WTC11 (cell line): ENCODE data around the gene NKX3-2. TPM values are rescaled to one million over a fixed set of nuclear protein-coding genes. Genes with fewer than 3 reads are reported as not detected.

Experiments used
- ATAC-seq: fragments of 200-7000 bp; cut with Tn5 transposase; 2 replicates; pipeline ENCODE4 v1.10.0; 2021; ENCODE audit warnings: mild to moderate bottlenecking, moderate library complexity
- CTCF ChIA-PET: fragments of 300-600 bp; sonication (Branson Sonifier 250); formaldehyde crosslinking; loops from one replicate; lab custom pipeline; 2021; ENCODE audit warnings: antibody characterized with exemption; lab: Charles Lee
- POLR2A ChIA-PET: fragments of 350-600 bp; sonication (Branson Sonifier 250); formaldehyde crosslinking; loops from one replicate; lab custom pipeline; 2021; ENCODE audit warnings: antibody characterized with exemption; lab: Charles Lee
- DNase-seq: peaks from one replicate; pipeline ENCODE4 v3.0.0; 2021; ENCODE audit warnings: low spot score
- H3K27ac Mint-ChIP-seq: 2 replicates; pipeline ENCODE4 v1.8.0; 2021; ENCODE audit warnings: mixed read lengths
- H3K27me3 Mint-ChIP-seq: 2 replicates; pipeline ENCODE4 v1.8.0; 2021; ENCODE audit warnings: low read depth, mild to moderate bottlenecking, moderate library complexity, mixed read lengths
- H3K36me3 Mint-ChIP-seq: 2 replicates; pipeline ENCODE4 v1.8.0; 2021; ENCODE audit warnings: mixed read lengths
- H3K4me1 Mint-ChIP-seq: 2 replicates; pipeline ENCODE4 v1.8.0; 2022; ENCODE audit warnings: mixed read lengths
- H3K4me3 Mint-ChIP-seq: 2 replicates; pipeline ENCODE4 v1.8.0; 2021; ENCODE audit warnings: mild to moderate bottlenecking, moderate library complexity, mixed read lengths
- H3K9me3 Mint-ChIP-seq: 2 replicates; pipeline ENCODE4 v1.8.0; 2021; ENCODE audit warnings: mixed read lengths
- AFF4 ChIP-seq: sonication (generic); formaldehyde crosslinking; IDR thresholded peaks from 2 replicates; pipeline ENCODE4 v1.8.1; 2023; ENCODE audit warnings: mild to moderate bottlenecking, missing genetic modification reagents, borderline replicate concordance
- ESRRA ChIP-seq: sonication (generic); formaldehyde crosslinking; IDR thresholded peaks from 2 replicates; pipeline ENCODE4 v1.8.1; 2022; ENCODE audit warnings: mild to moderate bottlenecking, missing genetic modification reagents, borderline replicate concordance
- FOXK1 ChIP-seq: sonication (generic); formaldehyde crosslinking; IDR thresholded peaks from 2 replicates; pipeline ENCODE4 v1.8.0; 2022; ENCODE audit warnings: mild to moderate bottlenecking, moderate library complexity, missing genetic modification reagents
- FOXP4 ChIP-seq: sonication (generic); formaldehyde crosslinking; IDR thresholded peaks from 2 replicates; pipeline ENCODE4 v1.8.0; 2022; ENCODE audit warnings: mild to moderate bottlenecking, missing genetic modification reagents
- IRF2 ChIP-seq: sonication (generic); formaldehyde crosslinking; IDR thresholded peaks from 2 replicates; pipeline ENCODE4 v1.8.0; 2022; ENCODE audit warnings: low read depth, missing genetic modification reagents, borderline replicate concordance
- JUN ChIP-seq: sonication (generic); formaldehyde crosslinking; IDR thresholded peaks from 2 replicates; pipeline ENCODE4 v1.8.0; 2023; ENCODE audit warnings: mild to moderate bottlenecking, missing genetic modification reagents
- MAX ChIP-seq: sonication (generic); formaldehyde crosslinking; IDR thresholded peaks from 2 replicates; pipeline ENCODE4 v1.8.0; 2022; ENCODE audit warnings: mild to moderate bottlenecking, missing genetic modification reagents
- OVOL2 ChIP-seq: fragments of 250-450 bp; sonication (Bioruptor Pico); IDR thresholded peaks from 2 replicates; pipeline ENCODE4 v1.9.0; 2021; ENCODE audit warnings: mild to moderate bottlenecking, borderline replicate concordance
- STAT6 ChIP-seq: sonication (generic); formaldehyde crosslinking; conservative IDR thresholded peaks from 2 replicates; pipeline ENCODE4 v1.8.1; 2023; ENCODE audit warnings: mild to moderate bottlenecking, low read depth, missing genetic modification reagents, moderate library complexity
- USF2 ChIP-seq: sonication (generic); formaldehyde crosslinking; IDR thresholded peaks from 2 replicates; pipeline ENCODE4 v1.8.1; 2023; ENCODE audit warnings: mild to moderate bottlenecking, missing genetic modification reagents, moderate library complexity
- total RNA-seq: library from RNA; stranded (reverse); gene quantifications from 3 replicates; pipeline ENCODE4 v1.2.3, GENCODE V29; 2021

The NKX3-2 gene
- total RNA-seq, 1 experiment from 2014 or later, result 0.07 TPM

GRCh38 chr4:13545394-13545808 lies 1.1 kb upstream of the NKX3-2 start:
- peaks cover 48% of the 10 kb centered on the region for H3K4me1 Mint-ChIP-seq
- CTCF ChIA-PET, result no interaction called here
- no peak for ATAC-seq
- POLR2A ChIA-PET, result no interaction called here
- no peak for DNase-seq
- peak overlapping the region; percentile 83 for H3K4me3 Mint-ChIP-seq
- no peaks in the 10 kb centered on the region for H3K9me3 Mint-ChIP-seq
- peaks cover 97% of the 10 kb centered on the region for H3K27me3 Mint-ChIP-seq
- TF ChIP-seq JUN (CRISPR knock-in tag) (no peak), OVOL2 (CRISPR knock-in tag) (no peak), FOXK1 (CRISPR knock-in tag) (no peak), MAX (CRISPR knock-in tag) (no peak), ESRRA (CRISPR knock-in tag) (no peak)
- no peak overlapping the region for H3K27ac Mint-ChIP-seq
- H3K36me3 Mint-ChIP-seq, result 0 out of 2 replicates have a peak, but pooled peaks cover 3% of the 10 kb centered on the region

GRCh38 chr4:13544606-13545393 lies 492 bp upstream of the NKX3-2 start:
- ChIA-PET POLR2A (interaction anchor here (1.5 kb wide), 2 partner anchors 23 to 61 kb away, joined by 4 to 5 read pairs; no protein-coding TSS in a partner anchor), CTCF (interaction anchor here (0.9 to 5.7 kb wide), 4 partner anchors 11 to 692 kb away, joined by 3 to 69 read pairs (median 6); no protein-coding TSS in a partner anchor)
- H3K4me1 Mint-ChIP-seq, result peaks cover 52% of the 10 kb centered on the region
- H3K27ac Mint-ChIP-seq, result no peak overlapping the region
- peak overlapping the region; percentile 83 for H3K4me3 Mint-ChIP-seq
- TF ChIP-seq IRF2 (no peak), STAT6 (CRISPR knock-in tag) (no peak), FOXP4 (CRISPR knock-in tag) (no peak), USF2 (CRISPR knock-in tag) (peak; percentile 26; the same call in 1 of the 2 replicates), AFF4 (CRISPR knock-in tag) (no peak), MAX (CRISPR knock-in tag) (peak; percentile 62; the same call in 1 of the 2 replicates)
- DNase-seq (peak; percentile 95), ATAC-seq (peak; percentile 69)
- H3K9me3 Mint-ChIP-seq, result no peaks in the 10 kb centered on the region
- H3K27me3 Mint-ChIP-seq, result peaks cover 97% of the 10 kb centered on the region
- 0 out of 2 replicates have a peak, but pooled peaks cover 3% of the 10 kb centered on the region for H3K36me3 Mint-ChIP-seq
